Head of caudate nucleus (tissue), 42 donors: Measurements from ENCODE around the gene RHOF.

ENCODE experiments used
- DNase-seq, 42 donors: peaks; one replicate each; pipeline versions ENCODE4 v3.0.0 to v3.0.0-alpha.2; 2020 to 2021; ENCODE audit warnings: mixed read lengths in 7 of 42
- intact Hi-C: fragments of 100-400 bp; cut with DNase I; formaldehyde crosslinking; loops from one replicate; pipeline ENCODE4 v1.15.0; 2022

RHOF gene

DNA sequence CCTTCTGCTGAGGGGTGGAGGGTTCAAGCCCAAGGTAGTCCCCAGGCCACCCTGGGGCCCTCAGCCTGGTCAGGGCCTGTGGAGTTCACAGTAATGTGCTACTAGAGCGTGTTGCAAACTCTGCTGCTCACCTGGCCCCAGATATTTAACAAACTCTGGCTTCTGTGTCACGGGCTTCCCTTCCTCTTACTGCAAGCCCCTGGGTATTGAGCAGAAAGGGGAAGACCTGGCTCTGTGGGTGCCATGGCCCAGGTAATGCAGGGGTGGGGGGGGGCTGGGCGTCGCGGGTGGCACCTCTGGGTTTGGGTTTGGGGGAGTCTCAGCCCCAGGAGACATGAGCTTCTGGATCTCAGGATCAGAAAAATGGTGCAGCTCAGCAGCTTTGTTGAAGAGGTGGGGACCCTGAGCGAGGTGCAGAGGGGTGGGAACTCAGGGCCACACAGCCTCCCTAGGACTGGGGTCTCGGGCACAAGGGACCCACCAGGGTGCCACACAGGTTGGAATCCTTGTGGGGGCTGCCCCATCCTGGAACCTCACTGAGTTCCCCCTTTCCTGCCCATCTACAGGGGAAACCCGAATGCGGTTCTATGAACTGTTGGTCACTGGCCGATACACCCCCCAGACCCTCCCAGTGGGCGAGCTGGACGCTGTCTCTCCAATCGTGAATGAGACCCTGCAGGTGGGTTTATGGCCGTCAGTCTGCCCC is 14.3 kb upstream of the RHOF start:
- no peak for DNase-seq
- intact Hi-C loops, result no loop called here

DNA sequence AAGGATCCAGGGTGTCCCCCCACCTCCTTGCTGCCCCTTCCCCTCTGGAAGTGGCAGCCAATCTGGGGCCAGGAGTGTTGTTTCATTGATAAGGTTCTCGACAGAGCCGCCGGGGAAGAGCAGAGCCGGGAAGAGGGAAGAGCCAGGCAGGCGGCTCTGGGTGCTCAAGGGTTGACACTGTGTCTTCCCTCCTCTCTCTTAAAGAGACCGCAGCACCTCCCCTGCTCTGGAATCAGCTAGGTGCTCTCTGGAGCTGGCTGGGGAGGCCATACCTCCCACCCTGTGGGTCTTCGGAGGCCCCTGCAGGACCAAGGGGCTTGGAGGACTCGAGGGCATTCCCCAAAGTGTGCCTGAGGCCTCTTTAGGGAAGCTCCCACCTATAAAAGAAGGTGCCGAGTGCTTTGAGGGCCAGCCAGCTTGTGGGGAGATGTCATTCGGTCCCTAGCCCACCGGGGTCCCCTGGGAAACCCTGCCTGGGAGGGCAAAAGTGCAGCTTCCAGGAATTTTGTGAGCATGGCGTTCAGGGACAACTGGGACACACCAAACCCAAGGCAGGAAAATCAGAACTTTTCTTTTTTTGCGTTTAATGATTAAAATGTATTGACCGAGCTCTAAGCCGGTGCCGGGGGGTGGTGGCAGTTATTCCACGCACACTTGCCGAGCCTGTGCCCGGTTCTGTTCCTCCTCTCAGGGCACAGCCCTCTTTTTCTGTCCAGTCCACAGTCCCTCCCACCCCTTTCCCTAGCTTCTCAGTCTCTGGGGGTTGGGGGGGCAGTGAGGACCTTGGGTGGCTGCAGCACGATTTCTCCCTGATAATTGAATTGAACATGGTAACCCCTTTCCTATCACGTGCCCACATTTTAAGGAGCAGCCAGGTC is 13.3 kb upstream of the RHOF start:
- peak in 17 of 42 donors; percentile 37 to 80 (median 60) for DNase-seq
- intact Hi-C loops, result no loop called here

- DNase-seq, result no peak
- intact Hi-C loops, result no loop called here
Observed at GRCh38 chr12:121806009-121806545, 12.6 kb upstream of the RHOF start.

DNA sequence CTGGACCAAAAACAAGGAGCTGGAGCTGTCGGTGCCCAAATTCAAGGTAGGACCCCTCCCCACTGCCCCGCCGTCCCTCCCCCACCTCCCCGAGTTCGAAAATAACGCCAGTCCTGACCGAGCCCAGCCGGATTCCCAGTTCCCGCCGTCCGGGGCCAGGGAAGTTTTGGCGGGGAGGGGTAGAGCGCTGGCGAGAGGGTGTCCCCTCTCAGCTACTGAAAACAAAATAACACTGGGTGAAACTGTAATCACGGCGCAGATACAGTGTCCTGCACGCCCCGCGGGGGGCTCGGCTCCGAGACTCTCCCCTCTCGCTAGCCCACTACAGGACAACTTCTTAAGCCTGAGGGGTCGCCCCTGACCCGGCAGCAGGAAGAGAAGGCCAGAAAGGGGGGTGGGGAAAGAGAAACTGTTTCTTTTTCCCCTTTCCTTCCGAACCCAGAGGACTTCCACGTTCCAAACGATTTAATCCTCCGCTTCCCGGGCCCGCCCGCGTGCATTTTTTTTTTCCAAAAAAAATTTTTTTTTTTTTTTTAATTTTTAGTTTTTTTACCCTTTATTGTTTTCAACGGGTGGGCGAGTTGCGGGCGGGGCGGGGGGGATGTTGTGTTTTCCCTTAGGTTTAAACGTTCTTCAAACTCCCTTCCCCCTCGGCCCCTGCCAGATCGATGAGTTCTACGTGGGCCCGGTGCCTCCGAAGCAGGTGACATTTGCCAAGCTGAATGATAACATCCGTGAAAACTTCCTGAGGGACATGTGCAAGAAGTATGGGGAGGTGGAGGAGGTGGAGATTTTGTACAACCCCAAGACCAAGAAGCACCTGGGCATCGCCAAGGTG is 11.9 kb upstream of the RHOF start:
- peak in 2 of 42 donors; percentile 6 to 42 for DNase-seq
- intact Hi-C loops, result no loop called here

DNA sequence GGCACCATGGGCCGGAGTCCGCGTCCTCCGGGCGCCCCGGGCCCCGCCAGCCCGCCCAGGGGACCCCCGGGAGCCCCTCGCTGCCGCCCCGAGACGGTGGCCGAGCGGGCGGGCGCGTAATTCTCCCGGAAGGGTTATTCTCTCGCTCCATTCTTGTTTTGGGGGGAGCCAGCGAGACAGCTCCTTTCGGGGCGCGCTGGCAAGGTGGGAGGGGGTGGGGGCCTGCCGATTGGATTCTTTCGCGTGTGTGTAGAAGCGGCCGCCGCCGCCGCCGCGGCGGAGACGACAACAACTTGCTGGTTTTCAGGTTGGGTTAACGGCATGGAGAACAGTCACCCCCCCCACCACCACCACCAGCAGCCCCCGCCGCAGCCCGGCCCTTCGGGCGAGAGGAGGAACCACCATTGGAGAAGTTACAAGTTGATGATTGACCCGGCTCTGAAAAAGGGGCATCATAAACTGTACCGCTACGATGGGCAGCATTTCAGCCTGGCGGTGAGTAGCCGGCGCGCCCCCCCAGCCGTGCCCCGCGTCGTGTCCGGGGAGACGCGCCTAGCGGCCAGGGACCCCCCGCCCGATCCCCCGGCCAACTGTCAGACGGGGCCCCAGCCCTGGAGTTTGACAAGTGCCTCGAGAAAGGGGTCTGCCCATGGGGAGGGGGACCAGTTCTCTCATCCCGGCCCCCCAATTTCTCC is 11.1 kb upstream of the RHOF start:
- intact Hi-C loops, result no loop called here
- DNase-seq, result peak in 10 of 42 donors; percentile 20 to 64 (median 38)

DNA sequence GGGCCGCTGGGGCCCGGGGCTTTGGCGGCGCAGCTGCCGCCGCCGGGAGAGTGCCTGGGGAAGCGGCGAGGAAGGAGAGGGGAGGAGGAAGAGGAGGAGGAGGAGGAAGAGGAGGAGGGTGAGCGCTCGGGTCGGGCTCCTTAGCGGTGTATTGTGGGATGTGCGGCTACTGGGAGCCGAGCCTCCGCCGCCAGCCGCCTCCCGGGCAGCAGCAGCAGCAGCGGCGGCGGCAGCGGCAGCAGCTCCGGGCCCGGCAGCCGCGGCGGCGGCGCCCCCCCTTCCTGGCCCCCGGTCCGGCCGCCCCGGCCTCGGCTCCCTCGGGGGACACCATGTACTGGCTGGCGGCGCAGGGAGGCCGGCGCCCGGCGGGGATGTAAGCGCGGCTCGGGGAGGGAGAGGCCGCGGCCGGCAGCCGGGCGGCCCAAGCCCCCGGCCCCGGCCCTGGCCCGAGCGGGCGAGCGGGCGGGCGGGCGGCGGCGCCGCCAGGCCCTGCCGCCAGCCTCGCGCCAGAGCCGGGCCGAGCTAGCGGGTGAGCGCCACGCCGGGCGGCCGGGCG is 10.5 kb upstream of the RHOF start, which contains the start of gene SETD1B:
SETD1B (plus strand) TSS at position 149 of the 556 bp plus-strand sequence. CDS start 729 bp downstream, outside the sequence.
- peak in 41 of 42 donors; percentile 51 to 89 (median 73) for DNase-seq
- intact Hi-C loops, result no loop called here

GRCh38 chr12:121802843-121803698 is 9.6 kb upstream of the RHOF start:
- DNase-seq, result peak; percentile 86 to 97 (median 94)
- intact Hi-C loops, result no loop called here

DNA sequence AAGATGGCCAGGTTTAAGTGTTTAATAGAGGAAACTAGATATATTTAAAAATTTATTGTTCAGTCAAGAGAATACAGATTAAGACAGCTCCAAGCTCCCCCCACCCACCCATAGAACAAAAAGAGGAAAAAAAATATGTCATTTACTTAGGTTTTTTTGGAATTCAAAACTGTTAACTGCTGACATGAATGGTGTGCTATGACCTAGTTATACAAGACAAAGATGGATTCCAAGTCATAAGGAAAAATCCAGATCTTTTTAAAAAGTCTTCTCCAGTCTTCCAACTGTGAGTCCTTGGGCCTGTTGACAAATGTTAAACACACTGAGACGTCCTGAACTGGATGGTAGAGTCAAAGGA is 9.0 kb upstream of the RHOF start:
- intact Hi-C loops, result no loop called here
- DNase-seq, result no peak

GRCh38 chr12:121801595-121802484 is 8.4 kb upstream of the RHOF start:
- intact Hi-C loops, result no loop called here
- peak in 5 of 42 donors; percentile 29 to 63 (median 39) for DNase-seq

DNA sequence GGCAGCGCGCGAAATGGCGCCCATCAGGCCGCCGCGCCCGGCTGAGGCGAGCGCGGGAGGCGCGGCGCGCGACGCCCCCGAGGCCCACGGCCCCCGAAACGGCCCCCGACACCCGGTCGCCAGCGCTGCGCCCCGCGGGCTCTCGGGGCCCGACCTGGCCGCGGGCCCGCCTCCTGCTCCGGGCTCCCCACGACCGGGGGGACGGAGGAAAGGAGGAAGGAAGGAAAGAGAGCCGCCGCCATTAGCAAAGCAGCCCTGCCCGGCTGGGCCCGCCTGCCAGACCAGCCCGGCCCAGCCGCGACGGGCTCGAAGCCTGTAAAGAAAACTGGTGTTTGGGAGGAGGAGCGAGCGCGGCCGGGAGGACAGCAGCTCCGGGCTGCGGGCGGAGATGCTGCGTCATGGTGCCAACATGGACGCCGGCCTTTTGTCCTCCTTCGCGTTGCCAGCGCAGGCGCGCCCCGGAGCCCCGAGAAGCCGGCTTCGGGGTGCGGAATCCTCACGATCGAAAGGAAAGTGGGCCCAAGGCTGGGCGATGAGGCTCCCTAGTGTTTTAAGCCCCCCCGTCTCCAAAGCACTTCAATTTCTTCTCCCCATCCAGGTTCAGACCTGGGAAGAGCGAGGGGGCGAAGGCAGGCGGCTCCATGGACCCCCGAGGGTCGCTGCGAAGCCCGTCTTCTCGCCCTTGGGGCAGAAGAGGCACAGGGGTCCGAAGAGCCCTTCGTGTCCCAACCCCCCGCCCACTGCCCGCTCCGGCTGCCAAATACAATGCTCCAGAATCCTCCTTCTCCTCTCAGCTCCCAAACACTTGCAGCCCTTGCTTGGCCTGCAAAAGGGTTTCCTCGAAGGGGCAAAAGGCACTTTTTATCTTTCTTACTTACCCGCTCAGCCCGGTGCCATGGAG is 7.5 kb upstream of the RHOF start:
- peak; percentile 47 to 91 (median 80) for DNase-seq

GRCh38 chr12:121799842-121800693 is 6.6 kb upstream of the RHOF start:
- DNase-seq, result peak; percentile 61 to 95 (median 81)
- intact Hi-C loops, result loop anchor here (5.0 kb wide), 1 partner anchor 87 kb away; the partner anchor contains the start of gene PSMD9

More for the DNA sequence above, 7.5 kb upstream of the RHOF start:
- intact Hi-C loops, result no loop called here

GRCh38 chr12:121799156-121799841 is 5.8 kb upstream of the RHOF start:
- intact Hi-C loops, result loop anchor here (5.0 kb wide), 1 partner anchor 88 kb away; the partner anchor contains the start of gene PSMD9
- peak in 35 of 42 donors; percentile 39 to 79 (median 63) for DNase-seq

DNA sequence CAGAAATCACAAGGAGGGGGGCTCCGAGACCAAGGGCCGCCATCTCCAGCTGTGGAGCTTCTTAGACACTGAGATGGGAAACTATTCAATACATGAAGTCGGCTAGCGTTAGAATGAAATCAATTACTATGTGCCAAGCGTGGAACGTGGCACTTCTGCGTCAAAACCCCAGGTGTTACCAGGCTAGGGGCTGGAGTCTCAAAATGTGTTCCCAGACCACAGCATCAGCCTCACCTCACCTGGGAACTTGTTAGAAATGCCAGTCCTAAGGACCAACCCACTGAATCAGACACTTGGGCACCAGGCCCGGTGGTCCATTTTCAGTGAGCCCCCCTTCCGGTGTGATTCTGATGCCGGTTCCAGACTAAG is 5.3 kb upstream of the RHOF start:
- intact Hi-C loops, result loop anchor here (5.0 kb wide), 1 partner anchor 89 kb away; the partner anchor contains the start of gene PSMD9
- DNase-seq, result no peak
